A673 (cell line): ENCODE measurements around the gene RABGAP1L.

Source experiments
- CTCF ChIP-seq: fragments of 300-800, 200-600 bp; sonication (generic); conservative IDR thresholded peaks from 2 replicates; pipeline ENCODE4 v1.5.1; 2017; ENCODE audit warnings: low read depth, mild to moderate bottlenecking, antibody characterized with exemption, low read length, moderate library complexity, mixed read lengths
- EZH2 ChIP-seq: fragments of 200-600 bp; sonication (generic); IDR thresholded peaks from 2 replicates; pipeline ENCODE4 v1.6.1; 2017; ENCODE audit warnings: borderline replicate concordance, low read depth, mild to moderate bottlenecking, mixed read lengths, antibody characterized with exemption, low read length; ENCODE audit not compliant: poor library complexity, severe bottlenecking

- TF ChIP-seq CTCF (no peak), EZH2 (no peak)
Observed at GRCh38 chr1:174956086-174956485, 796.8 kb downstream of the RABGAP1L start.
